K562 (cell line): ENCODE measurements around the gene CCNQ. TPM values are rescaled to one million over a fixed set of nuclear protein-coding genes. Genes with fewer than 3 reads are reported as not detected.

Source experiments
- ARID1B ChIP-seq: fragments of 450-650 bp; IDR thresholded peaks from 2 replicates; pipeline ENCODE4 v1.6.1; 2016; ENCODE audit warnings: antibody characterized with exemption, mild to moderate bottlenecking, inconsistent platforms
- CBFA2T2 ChIP-seq: fragments of 450-650 bp; conservative IDR thresholded peaks from 2 replicates; pipeline ENCODE4 v1.6.1; 2017; ENCODE audit warnings: mild to moderate bottlenecking
- CCNT2 ChIP-seq: IDR thresholded peaks from 2 replicates; pipeline ENCODE4 v1.6.1; 2011; ENCODE audit warnings: borderline replicate concordance, low read depth, mild to moderate bottlenecking, moderate library complexity, mixed read lengths, low read length; ENCODE audit not compliant: insufficient read length; ENCODE audit errors: extremely low read depth
- E2F3 ChIP-seq: fragments of 250-450 bp; sonication (Bioruptor Pico); IDR thresholded peaks from 2 replicates; pipeline ENCODE4 v1.4.0; 2020; ENCODE audit warnings: mild to moderate bottlenecking
- ELF4 ChIP-seq: fragments of 450-650 bp; formaldehyde crosslinking; IDR thresholded peaks from 2 replicates; pipeline ENCODE4 v1.4.0; 2022; ENCODE audit warnings: missing genetic modification characterization
- FOS ChIP-seq: IDR thresholded peaks from 3 replicates; pipeline ENCODE4 v1.6.1; 2011; ENCODE audit not compliant: insufficient read length; ENCODE audit errors: extremely low read depth
- ILF3 ChIP-seq: fragments of 450-650 bp; IDR thresholded peaks from 2 replicates; pipeline ENCODE4 v1.6.1; 2018; ENCODE audit warnings: antibody characterized with exemption, mild to moderate bottlenecking, moderate library complexity, borderline replicate concordance
- KAT7 ChIP-seq: sonication (generic); formaldehyde crosslinking; IDR thresholded peaks from 2 replicates; pipeline ENCODE4 v1.8.0; 2022; ENCODE audit warnings: missing genetic modification reagents, mild to moderate bottlenecking, borderline replicate concordance
- L3MBTL2 ChIP-seq: fragments of 450-650 bp; IDR thresholded peaks from 2 replicates; pipeline ENCODE4 v1.6.1; 2016; ENCODE audit warnings: mild to moderate bottlenecking, moderate library complexity
- MEIS2 ChIP-seq: fragments of 450-650 bp; IDR thresholded peaks from 2 replicates; pipeline ENCODE4 v1.6.1; 2014; ENCODE audit warnings: mild to moderate bottlenecking; ENCODE audit not compliant: partially characterized antibody
- POLR2AphosphoS5 ChIP-seq: IDR thresholded peaks from 2 replicates; pipeline ENCODE4 v1.6.1; 2011; ENCODE audit warnings: mild to moderate bottlenecking, low read depth, low read length, moderate library complexity; ENCODE audit not compliant: control insufficient read depth, insufficient read depth
- POLR2B ChIP-seq: fragments of 450-650 bp; IDR thresholded peaks from 2 replicates; pipeline ENCODE4 v1.6.1; 2018; ENCODE audit warnings: low read depth; ENCODE audit not compliant: partially characterized antibody
- POLR2G ChIP-seq: fragments of 200-400 bp; formaldehyde crosslinking; IDR thresholded peaks from 2 replicates; pipeline ENCODE4 v1.6.1; 2017; ENCODE audit warnings: low read depth, mild to moderate bottlenecking, antibody characterized with exemption, low read length, moderate library complexity
- SIN3B ChIP-seq: fragments of 450-650 bp; IDR thresholded peaks from 2 replicates; pipeline ENCODE4 v1.6.1; 2017; ENCODE audit warnings: low read depth, mild to moderate bottlenecking, moderate library complexity
- SLC30A9 ChIP-seq: fragments of 250-450 bp; sonication (Bioruptor Pico); IDR thresholded peaks from 2 replicates; pipeline ENCODE4 v1.8.0; 2022; ENCODE audit warnings: mild to moderate bottlenecking, moderate library complexity
- TOE1 ChIP-seq, 2 experiments: fragments of 450-650 bp in 1 of 2; sonication (generic) in 1 of 2; formaldehyde crosslinking in 1 of 2; IDR thresholded peaks; 2 replicates each; pipeline versions ENCODE4 v1.7.1 to v1.8.0; 2016 to 2022; ENCODE audit warnings: borderline replicate concordance in 2 of 2, mild to moderate bottlenecking in 2 of 2, antibody characterized with exemption in 1 of 2, inconsistent platforms in 1 of 2, low read depth in 1 of 2, missing genetic modification reagents in 1 of 2, moderate library complexity in 1 of 2
- ZNF12 ChIP-seq: sonication (generic); formaldehyde crosslinking; IDR thresholded peaks from 2 replicates; pipeline ENCODE4 v1.4.0; 2020; ENCODE audit warnings: mild to moderate bottlenecking, missing genetic modification reagents
- ZNF197 ChIP-seq: fragments of 200-800 bp; sonication (Bioruptor generic); IDR thresholded peaks from 2 replicates; pipeline ENCODE4 v1.6.1; 2016; ENCODE audit warnings: low read depth, missing genetic modification characterization, missing compliant biosample characterization
- ZNF584 ChIP-seq: fragments of 200-800 bp; sonication (Bioruptor generic); IDR thresholded peaks from 2 replicates; pipeline ENCODE4 v1.6.1; 2016; ENCODE audit warnings: low read depth, mild to moderate bottlenecking, missing genetic modification characterization, missing compliant biosample characterization
- ZNF586 ChIP-seq: fragments of 450-650 bp; formaldehyde crosslinking; conservative IDR thresholded peaks from 2 replicates; pipeline ENCODE4 v1.4.0; 2020; ENCODE audit warnings: mild to moderate bottlenecking, moderate library complexity
- polyA plus RNA-seq, 8 experiments: library from polyadenylated mRNA; depleted of rRNA in 4 of 8; stranded (reverse) in 5 of 8; unstranded in 3 of 8; fragments of >200 nt; fragmentation: Nextera tagmentation in 2 of 8; fragmentation: Illumina TruSeq in 1 of 8; extraction: Ambion mirVana in 2 of 8; extraction: Trizol in 1 of 8; gene quantifications; 2 replicates each; pipeline versions ENCODE4 v1.2.1 to v1.2.3, GENCODE V29; 2011 to 2014; ENCODE audit warnings: inconsistent platforms in 1 of 8, missing spikeins in 1 of 8
- total RNA-seq, 7 experiments: library from RNA; depleted of rRNA in 6 of 7; stranded (reverse); fragments of >200 nt in 6 of 7; fragmentation: Illumina TruSeq in 2 of 7; extraction: Trizol in 2 of 7; gene quantifications; 2 replicates each; pipeline versions ENCODE4 v1.2.1 to v1.2.3, GENCODE V29; 2011 to 2021; ENCODE audit warnings: low replicate concordance in 1 of 7
- TF ChIP-seq, protein P1 (sequence below), 2 experiments: fragments of 200-800 bp in 1 of 2; sonication (Bioruptor generic) in 1 of 2; sonication (generic) in 1 of 2; formaldehyde crosslinking in 1 of 2; IDR thresholded peaks in 1 of 2; conservative IDR thresholded peaks in 1 of 2; 2 replicates each; pipeline versions ENCODE4 v1.5.0 to v1.6.1; 2016 to 2020; ENCODE audit warnings: missing compliant biosample characterization in 1 of 2, missing genetic modification characterization in 1 of 2, missing genetic modification reagents in 1 of 2
- TF ChIP-seq, protein P2 (sequence below): sonication (generic); formaldehyde crosslinking; IDR thresholded peaks from 2 replicates; pipeline ENCODE4 v1.8.0; 2022; ENCODE audit warnings: mild to moderate bottlenecking, missing genetic modification reagents
- TF ChIP-seq, protein P3 (sequence below): fragments of 250-450 bp; sonication (Bioruptor Pico); IDR thresholded peaks from 2 replicates; pipeline ENCODE4 v1.4.0; 2020; ENCODE audit warnings: mild to moderate bottlenecking

The CCNQ gene
- total and polyA plus RNA-seq, 9 of the 15 experiments (the other 6 are each of a cell fraction or from before 2014, with no cell fraction given): 0.92 to 53.8 (median 25.3) TPM

DNA sequence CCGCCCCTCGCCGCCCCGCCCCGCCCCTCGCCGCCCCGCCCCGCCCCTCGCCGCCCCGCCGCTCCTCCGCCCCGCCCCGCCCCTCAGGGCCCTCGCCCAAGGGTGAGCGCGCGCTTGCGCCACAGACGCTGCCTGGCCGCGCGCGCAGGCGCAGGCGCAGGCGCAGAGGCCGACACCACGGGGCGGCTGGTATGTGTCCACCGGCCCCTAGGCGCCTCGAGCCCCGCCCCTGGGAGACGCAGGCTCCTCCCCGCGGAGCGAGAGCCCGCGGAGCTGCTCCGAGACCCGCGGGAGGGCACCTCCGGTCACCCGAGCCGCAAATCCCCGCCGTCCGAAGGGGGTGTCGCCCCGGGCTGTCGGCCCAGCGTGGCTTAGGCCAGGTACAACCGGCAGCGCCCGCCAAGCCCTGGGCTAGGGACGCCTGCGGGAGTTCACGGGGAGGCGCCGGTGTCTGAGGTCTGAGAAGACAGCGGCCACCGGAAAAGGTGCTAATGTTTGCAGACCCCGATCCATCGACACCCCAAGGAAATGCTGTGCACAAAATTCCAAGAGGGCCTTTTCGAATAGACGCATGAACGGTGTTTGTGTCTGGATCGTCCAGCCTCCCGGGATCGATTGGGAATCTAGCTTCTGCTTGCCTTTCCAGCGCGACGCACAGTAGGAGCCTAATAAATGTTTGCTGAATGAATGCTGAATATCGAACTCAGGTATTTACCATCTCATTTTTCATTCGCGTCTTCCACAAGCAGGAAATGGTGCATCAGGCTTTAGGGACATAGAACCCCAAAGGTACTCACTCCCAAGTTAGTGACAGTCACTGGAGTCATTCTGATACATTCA is 473 bp upstream of the CCNQ start (continued):
- peak; percentile 64 for TF ChIP-seq CCNT2
- peak; percentile 30 for TF ChIP-seq L3MBTL2
- no peak for TF ChIP-seq ZNF197 (CRISPR knock-in tag)
- TF ChIP-seq ELF4: no peak
- no peak for TF ChIP-seq ZNF586
- TF ChIP-seq POLR2AphosphoS5: no peak
- no peak for TF ChIP-seq SLC30A9 (CRISPR knock-in tag)
- TF ChIP-seq ARID1B: no peak
- TF ChIP-seq TOE1 (IDR thresholded peaks at IDR 0.05; ENCODE audit: borderline replicate concordance): no peak
- TF ChIP-seq TOE1 (CRISPR knock-in tag; IDR thresholded peaks at IDR 0.05; ENCODE audit: borderline replicate concordance, low read depth): no peak
- TF ChIP-seq, protein P1, sequence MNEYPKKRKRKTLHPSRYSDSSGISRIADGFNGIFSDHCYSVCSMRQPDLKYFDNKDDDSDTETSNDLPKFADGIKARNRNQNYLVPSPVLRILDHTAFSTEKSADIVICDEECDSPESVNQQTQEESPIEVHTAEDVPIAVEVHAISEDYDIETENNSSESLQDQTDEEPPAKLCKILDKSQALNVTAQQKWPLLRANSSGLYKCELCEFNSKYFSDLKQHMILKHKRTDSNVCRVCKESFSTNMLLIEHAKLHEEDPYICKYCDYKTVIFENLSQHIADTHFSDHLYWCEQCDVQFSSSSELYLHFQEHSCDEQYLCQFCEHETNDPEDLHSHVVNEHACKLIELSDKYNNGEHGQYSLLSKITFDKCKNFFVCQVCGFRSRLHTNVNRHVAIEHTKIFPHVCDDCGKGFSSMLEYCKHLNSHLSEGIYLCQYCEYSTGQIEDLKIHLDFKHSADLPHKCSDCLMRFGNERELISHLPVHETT (CRISPR knock-in tag; conservative IDR thresholded peaks at IDR 0.05 in 1 of 2, IDR thresholded peaks at IDR 0.05 in 1 of 2): peak in 1 of 2 experiments; percentile 77; a peak in 2 of 4 replicates
- TF ChIP-seq, protein P2, sequence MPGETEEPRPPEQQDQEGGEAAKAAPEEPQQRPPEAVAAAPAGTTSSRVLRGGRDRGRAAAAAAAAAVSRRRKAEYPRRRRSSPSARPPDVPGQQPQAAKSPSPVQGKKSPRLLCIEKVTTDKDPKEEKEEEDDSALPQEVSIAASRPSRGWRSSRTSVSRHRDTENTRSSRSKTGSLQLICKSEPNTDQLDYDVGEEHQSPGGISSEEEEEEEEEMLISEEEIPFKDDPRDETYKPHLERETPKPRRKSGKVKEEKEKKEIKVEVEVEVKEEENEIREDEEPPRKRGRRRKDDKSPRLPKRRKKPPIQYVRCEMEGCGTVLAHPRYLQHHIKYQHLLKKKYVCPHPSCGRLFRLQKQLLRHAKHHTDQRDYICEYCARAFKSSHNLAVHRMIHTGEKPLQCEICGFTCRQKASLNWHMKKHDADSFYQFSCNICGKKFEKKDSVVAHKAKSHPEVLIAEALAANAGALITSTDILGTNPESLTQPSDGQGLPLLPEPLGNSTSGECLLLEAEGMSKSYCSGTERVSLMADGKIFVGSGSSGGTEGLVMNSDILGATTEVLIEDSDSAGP (CRISPR knock-in tag): no peak
- peak; percentile 97 for TF ChIP-seq MEIS2
- no peak for TF ChIP-seq KAT7
- peak; percentile 72 for TF ChIP-seq POLR2G
- TF ChIP-seq SIN3B: no peak
- TF ChIP-seq, protein P3, sequence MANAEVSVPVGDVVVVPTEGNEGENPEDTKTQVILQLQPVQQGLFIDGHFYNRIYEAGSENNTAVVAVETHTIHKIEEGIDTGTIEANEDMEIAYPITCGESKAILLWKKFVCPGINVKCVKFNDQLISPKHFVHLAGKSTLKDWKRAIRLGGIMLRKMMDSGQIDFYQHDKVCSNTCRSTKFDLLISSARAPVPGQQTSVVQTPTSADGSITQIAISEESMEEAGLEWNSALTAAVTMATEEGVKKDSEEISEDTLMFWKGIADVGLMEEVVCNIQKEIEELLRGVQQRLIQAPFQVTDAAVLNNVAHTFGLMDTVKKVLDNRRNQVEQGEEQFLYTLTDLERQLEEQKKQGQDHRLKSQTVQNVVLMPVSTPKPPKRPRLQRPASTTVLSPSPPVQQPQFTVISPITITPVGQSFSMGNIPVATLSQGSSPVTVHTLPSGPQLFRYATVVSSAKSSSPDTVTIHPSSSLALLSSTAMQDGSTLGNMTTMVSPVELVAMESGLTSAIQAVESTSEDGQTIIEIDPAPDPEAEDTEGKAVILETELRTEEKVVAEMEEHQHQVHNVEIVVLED (CRISPR knock-in tag): peak; percentile 42; the same call in 1 of the 2 replicates
- TF ChIP-seq ILF3: no peak
- TF ChIP-seq POLR2B: peak; percentile 70
- no peak for TF ChIP-seq FOS
- TF ChIP-seq ZNF12: no peak
- no peak for TF ChIP-seq CBFA2T2
- TF ChIP-seq ZNF584: no peak
- TF ChIP-seq E2F3: 0 out of 2 replicates have a peak, but pooled peaks have one; percentile 47
